HG03378 (cell line): Measurements from ENCODE around the gene NTNG2.

Experiments
- ATAC-seq: cut with Tn5 transposase; IDR thresholded peaks from one replicate; pipeline ENCODE4 v1.9.1; 2021; ENCODE audit warnings: mild to moderate bottlenecking, moderate library complexity; ENCODE audit not compliant: unreplicated experiment

Gene NTNG2

GRCh38 chr9:132146039-132146438, 15.8 kb upstream of the NTNG2 start:
- ATAC-seq, result no peak

- no peak for ATAC-seq
Observed at GRCh38 chr9:132146575-132146974, 15.3 kb upstream of the NTNG2 start.

GRCh38 chr9:132147331-132147730, 14.5 kb upstream of the NTNG2 start:
- ATAC-seq, result no peak

- ATAC-seq, result no peak
Observed at GRCh38 chr9:132147839-132148238, 14.0 kb upstream of the NTNG2 start.

GRCh38 chr9:132150256-132150655, 11.6 kb upstream of the NTNG2 start:
- no peak for ATAC-seq

- no peak for ATAC-seq
Observed at GRCh38 chr9:132151118-132151517, 10.7 kb upstream of the NTNG2 start.

GRCh38 chr9:132152231-132152630, 9.6 kb upstream of the NTNG2 start:
- no peak for ATAC-seq

GRCh38 chr9:132154863-132155567, 6.8 kb upstream of the NTNG2 start:
- ATAC-seq, result no peak

GRCh38 chr9:132155568-132155895, 6.3 kb upstream of the NTNG2 start:
- no peak for ATAC-seq

- ATAC-seq, result no peak
Observed at GRCh38 chr9:132156262-132156661, 5.6 kb upstream of the NTNG2 start.

GRCh38 chr9:132157347-132158116, 4.3 kb upstream of the NTNG2 start:
- no peak for ATAC-seq

GRCh38 chr9:132160802-132161742, 786 bp upstream of the NTNG2 start:
- no peak for ATAC-seq

GRCh38 chr9:132162764-132163456, 1.1 kb downstream of the NTNG2 start:
- no peak for ATAC-seq

GRCh38 chr9:132163457-132163875, 1.6 kb downstream of the NTNG2 start:
- no peak for ATAC-seq

GRCh38 chr9:132163876-132164603, 2.2 kb downstream of the NTNG2 start:
- ATAC-seq, result no peak

- no peak for ATAC-seq
Observed at GRCh38 chr9:132164604-132165362, 2.9 kb downstream of the NTNG2 start.

GRCh38 chr9:132166599-132166998, 4.7 kb downstream of the NTNG2 start:
- ATAC-seq, result no peak

- no peak for ATAC-seq
Observed at GRCh38 chr9:132167192-132167591, 5.3 kb downstream of the NTNG2 start.

- no peak for ATAC-seq
Observed at GRCh38 chr9:132168347-132168746, 6.5 kb downstream of the NTNG2 start.
